ENCODE data around the gene KIAA0513. TPM values are rescaled to one million over a fixed set of nuclear protein-coding genes. Genes with fewer than 3 reads are reported as not detected.

Gene KIAA0513
- total RNA-seq, 1 donor from 2014 or later, result 7.4 TPM

- ATAC-seq, result peak; percentile 21
These were observed 108.7 kb downstream of the KIAA0513 start for GRCh38 chr16:85136213-85136701.

GRCh38 chr16:85136702-85137322, 109.2 kb downstream of the KIAA0513 start:
- DNase-seq (ENCODE audit: missing footprints) (peak; percentile 74), ATAC-seq (peak; percentile 47)
- intact Hi-C loops (cut with DNase I), result loop anchor here (1.0 kb wide), 1 partner anchor 14 kb away; no protein-coding TSS in a partner anchor

More at GRCh38 chr16:85136213-85136701, 108.7 kb downstream of the KIAA0513 start:
- DNase-seq (ENCODE audit: missing footprints), result peak; percentile 81
- intact Hi-C loops (cut with DNase I), result no loop called here

GRCh38 chr16:85137323-85138072, 109.9 kb downstream of the KIAA0513 start:
- intact Hi-C loops (cut with DNase I), result loop anchor here (1.0 kb wide), 1 partner anchor 14 kb away; no protein-coding TSS in a partner anchor
- ATAC-seq (peak; percentile 93), DNase-seq (ENCODE audit: missing footprints) (peak; percentile 95)

GRCh38 chr16:85138073-85138824, 110.7 kb downstream of the KIAA0513 start:
- DNase-seq (ENCODE audit: missing footprints), result peak; percentile 25
- intact Hi-C loops (cut with DNase I), result no loop called here
- ATAC-seq, result no peak

- peak; percentile 39 for DNase-seq (ENCODE audit: missing footprints)
- intact Hi-C loops (cut with DNase I), result no loop called here
These were observed 111.4 kb downstream of the KIAA0513 start for GRCh38 chr16:85138825-85139627.

GRCh38 chr16:85139881-85140339, 112.3 kb downstream of the KIAA0513 start:
- DNase-seq (ENCODE audit: missing footprints), result peak; percentile 28
- no peak for ATAC-seq
- intact Hi-C loops (cut with DNase I), result no loop called here

More at GRCh38 chr16:85138825-85139627, 111.4 kb downstream of the KIAA0513 start:
- ATAC-seq, result no peak

GRCh38 chr16:85140455-85141012, 112.9 kb downstream of the KIAA0513 start:
- ATAC-seq, result no peak
- intact Hi-C loops (cut with DNase I), result no loop called here
- no peak for DNase-seq (ENCODE audit: missing footprints)

GRCh38 chr16:85141491-85142128, 114.0 kb downstream of the KIAA0513 start:
- intact Hi-C loops (cut with DNase I), result no loop called here

GRCh38 chr16:85142129-85142513, 114.5 kb downstream of the KIAA0513 start:
- ATAC-seq, result no peak
- intact Hi-C loops (cut with DNase I), result no loop called here
- DNase-seq (ENCODE audit: missing footprints), result peak; percentile 65

More at GRCh38 chr16:85141491-85142128, 114.0 kb downstream of the KIAA0513 start:
- DNase-seq (ENCODE audit: missing footprints), result peak; percentile 53
- no peak for ATAC-seq

- intact Hi-C loops (cut with DNase I), result no loop called here
- ATAC-seq (no peak), DNase-seq (ENCODE audit: missing footprints) (peak; percentile 53)
These were observed 115.2 kb downstream of the KIAA0513 start for GRCh38 chr16:85142771-85143211.

Other genes with a start within 250 kb of the KIAA0513 start
- 38.1 TPM for gene CRISPLD2, start 207.8 kb upstream of the KIAA0513 start, total RNA-seq
- gene ZDHHC7, start 16.3 kb upstream of the KIAA0513 start, total RNA-seq, result 41.4 TPM
- not detected for gene CIBAR2, start 84.7 kb downstream of the KIAA0513 start, total RNA-seq